SJCRH30 (cell line): ENCODE results near the gene FGG. TPM values are rescaled to one million over a fixed set of nuclear protein-coding genes. Genes with fewer than 3 reads are reported as not detected.

Source experiments
- DNase-seq, 2 experiments: peaks; one replicate each; pipeline ENCODE4 v3.0.0-alpha.2; 2015 to 2020
- H3K27ac ChIP-seq: fragments of 250-450 bp; sonication (Bioruptor Pico); 2 replicates; pipeline ENCODE4 v1.5.1; 2020; ENCODE audit warnings: mild to moderate bottlenecking, moderate library complexity
- H3K27me3 ChIP-seq: fragments of 250-450 bp; sonication (Bioruptor Pico); 2 replicates; pipeline ENCODE4 v1.5.1; 2020; ENCODE audit warnings: mild to moderate bottlenecking, moderate library complexity
- H3K36me3 ChIP-seq: fragments of 250-450 bp; sonication (Bioruptor Pico); 2 replicates; pipeline ENCODE4 v1.5.1; 2020; ENCODE audit warnings: mild to moderate bottlenecking, moderate library complexity
- H3K4me1 ChIP-seq: fragments of 250-450 bp; sonication (Bioruptor Pico); 2 replicates; pipeline ENCODE4 v1.5.1; 2020; ENCODE audit warnings: mild to moderate bottlenecking, moderate library complexity
- H3K4me3 ChIP-seq: fragments of 250-450 bp; sonication (Bioruptor Pico); 2 replicates; pipeline ENCODE4 v1.5.1; 2020; ENCODE audit warnings: mild to moderate bottlenecking, moderate library complexity
- H3K9me3 ChIP-seq: fragments of 250-450 bp; sonication (Bioruptor Pico); replicated peaks from 2 replicates; pipeline ENCODE4 v1.5.1; 2020; ENCODE audit warnings: mild to moderate bottlenecking, moderate library complexity
- total RNA-seq: library from RNA; depleted of rRNA; stranded (reverse); fragments of >200 nt; shearing (Covaris generic); gene quantifications from 2 replicates; pipeline ENCODE4 v1.2.3, GENCODE V29; 2014

The FGG gene
- total RNA-seq, 1 experiment from 2014 or later: not detected

GRCh38 chr4:154620111-154620510 is 7.7 kb upstream of the FGG start:
- H3K4me1 ChIP-seq: no peaks in the 10 kb centered on the region
- H3K27ac ChIP-seq: no peak overlapping the region
- no peaks in the 10 kb centered on the region for H3K36me3 ChIP-seq
- no peak overlapping the region for H3K4me3 ChIP-seq
- no peaks in the 10 kb centered on the region for H3K27me3 ChIP-seq
- no peaks in the 10 kb centered on the region for H3K9me3 ChIP-seq
- DNase-seq: no peak

GRCh38 chr4:154618708-154619315 is 6.4 kb upstream of the FGG start:
- Histone ChIP-seq H3K4me1 (no peaks in the 10 kb centered on the region), H3K27me3 (no peaks in the 10 kb centered on the region), H3K4me3 (no peak overlapping the region), H3K9me3 (no peaks in the 10 kb centered on the region), H3K27ac (no peak overlapping the region), H3K36me3 (no peaks in the 10 kb centered on the region)
- DNase-seq: peak; percentile 13 to 46

GRCh38 chr4:154617820-154618317 is 5.4 kb upstream of the FGG start:
- Histone ChIP-seq H3K4me1 (no peaks in the 10 kb centered on the region), H3K9me3 (no peaks in the 10 kb centered on the region), H3K27me3 (no peaks in the 10 kb centered on the region), H3K36me3 (no peaks in the 10 kb centered on the region), H3K27ac (no peak overlapping the region), H3K4me3 (no peak overlapping the region)
- DNase-seq: no peak

GRCh38 chr4:154616731-154617130 is 4.3 kb upstream of the FGG start:
- Histone ChIP-seq H3K9me3 (no peaks in the 10 kb centered on the region), H3K4me1 (no peaks in the 10 kb centered on the region), H3K4me3 (no peak overlapping the region), H3K27me3 (no peaks in the 10 kb centered on the region), H3K27ac (no peak overlapping the region), H3K36me3 (no peaks in the 10 kb centered on the region)
- DNase-seq: no peak

GRCh38 chr4:154616287-154616686 is 3.8 kb upstream of the FGG start:
- no peaks in the 10 kb centered on the region for H3K36me3 ChIP-seq
- no peak for DNase-seq

GRCh38 chr4:154615211-154615610 is 2.8 kb upstream of the FGG start:
- Histone ChIP-seq H3K27ac (no peak overlapping the region), H3K27me3 (no peaks in the 10 kb centered on the region), H3K4me3 (no peak overlapping the region), H3K36me3 (no peaks in the 10 kb centered on the region), H3K9me3 (no peaks in the 10 kb centered on the region), H3K4me1 (no peaks in the 10 kb centered on the region)
- DNase-seq: no peak

More at GRCh38 chr4:154616287-154616686, 3.8 kb upstream of the FGG start:
- no peaks in the 10 kb centered on the region for H3K27me3 ChIP-seq
- no peak overlapping the region for H3K4me3 ChIP-seq
- H3K4me1 ChIP-seq: no peaks in the 10 kb centered on the region
- H3K9me3 ChIP-seq: no peaks in the 10 kb centered on the region
- H3K27ac ChIP-seq: no peak overlapping the region

- H3K9me3 ChIP-seq: no peaks in the 10 kb centered on the region
- no peaks in the 10 kb centered on the region for H3K36me3 ChIP-seq
- no peak overlapping the region for H3K27ac ChIP-seq
- H3K27me3 ChIP-seq: no peaks in the 10 kb centered on the region
- DNase-seq: no peak
- H3K4me3 ChIP-seq: no peak overlapping the region
- H3K4me1 ChIP-seq: no peaks in the 10 kb centered on the region
Observed at GRCh38 chr4:154614306-154614705, 1.9 kb upstream of the FGG start.

- H3K36me3 ChIP-seq: no peaks in the 10 kb centered on the region
- H3K4me3 ChIP-seq: no peak overlapping the region
- DNase-seq: no peak
- H3K27ac ChIP-seq: no peak overlapping the region
- no peaks in the 10 kb centered on the region for H3K4me1 ChIP-seq
- no peaks in the 10 kb centered on the region for H3K27me3 ChIP-seq
- H3K9me3 ChIP-seq: no peaks in the 10 kb centered on the region
Observed at GRCh38 chr4:154611833-154612232, 623 bp downstream of the FGG start.

- H3K27ac ChIP-seq: no peak overlapping the region
- no peaks in the 10 kb centered on the region for H3K9me3 ChIP-seq
- no peaks in the 10 kb centered on the region for H3K36me3 ChIP-seq
- no peak for DNase-seq
- H3K27me3 ChIP-seq: no peaks in the 10 kb centered on the region
- H3K4me3 ChIP-seq: no peak overlapping the region
- no peaks in the 10 kb centered on the region for H3K4me1 ChIP-seq
Observed at GRCh38 chr4:154610582-154610981, 1.9 kb downstream of the FGG start.

GRCh38 chr4:154609532-154609931 is 2.9 kb downstream of the FGG start:
- no peak for DNase-seq
- Histone ChIP-seq H3K9me3 (no peaks in the 10 kb centered on the region), H3K27me3 (no peaks in the 10 kb centered on the region), H3K4me3 (no peak overlapping the region), H3K4me1 (no peaks in the 10 kb centered on the region), H3K36me3 (no peaks in the 10 kb centered on the region), H3K27ac (no peak overlapping the region)

GRCh38 chr4:154608361-154609252 is 3.8 kb downstream of the FGG start:
- no peak for DNase-seq
- Histone ChIP-seq H3K9me3 (no peaks in the 10 kb centered on the region), H3K36me3 (no peaks in the 10 kb centered on the region), H3K4me1 (no peaks in the 10 kb centered on the region), H3K27me3 (no peaks in the 10 kb centered on the region), H3K27ac (no peak overlapping the region), H3K4me3 (no peak overlapping the region)

- no peak overlapping the region for H3K27ac ChIP-seq
- H3K4me3 ChIP-seq: no peak overlapping the region
- DNase-seq: no peak
Observed at GRCh38 chr4:154606728-154607723, 5.4 kb downstream of the FGG start.

GRCh38 chr4:154604696-154605200 is 7.7 kb downstream of the FGG start:
- Histone ChIP-seq H3K27ac (no peak overlapping the region), H3K27me3 (no peaks in the 10 kb centered on the region), H3K9me3 (no peaks in the 10 kb centered on the region), H3K4me1 (no peaks in the 10 kb centered on the region), H3K4me3 (no peak overlapping the region), H3K36me3 (no peaks in the 10 kb centered on the region)
- DNase-seq: no peak

More at GRCh38 chr4:154606728-154607723, 5.4 kb downstream of the FGG start:
- H3K4me1 ChIP-seq: no peaks in the 10 kb centered on the region
- H3K36me3 ChIP-seq: no peaks in the 10 kb centered on the region
- no peaks in the 10 kb centered on the region for H3K9me3 ChIP-seq
- no peaks in the 10 kb centered on the region for H3K27me3 ChIP-seq
